HFFc6 (cell line): Measurements from ENCODE around the gene NR5A2. TPM values are rescaled to one million over a fixed set of nuclear protein-coding genes. Genes with fewer than 3 reads are reported as not detected.

Source experiments
- DNase-seq: peaks from one replicate; pipeline ENCODE4 v3.0.0-alpha.2; 2018
- H3K27ac Mint-ChIP-seq: 2 replicates; pipeline ENCODE4 v1.8.0; 2020; ENCODE audit warnings: mild to moderate bottlenecking, mixed read lengths
- H3K27me3 Mint-ChIP-seq: 2 replicates; pipeline ENCODE4 v1.8.0; 2021; ENCODE audit warnings: mild to moderate bottlenecking, moderate library complexity, mixed read lengths; ENCODE audit not compliant: insufficient read depth
- H3K36me3 Mint-ChIP-seq: 2 replicates; pipeline ENCODE4 v1.8.0; 2021; ENCODE audit warnings: low read depth, mixed read lengths
- H3K4me1 Mint-ChIP-seq: 2 replicates; pipeline ENCODE4 v1.8.0; 2020; ENCODE audit warnings: low read depth, mixed read lengths
- H3K4me3 Mint-ChIP-seq: 2 replicates; pipeline ENCODE4 v1.8.0; 2020; ENCODE audit warnings: mild to moderate bottlenecking, moderate library complexity, mixed read lengths
- H3K9me3 Mint-ChIP-seq: 2 replicates; pipeline ENCODE4 v1.8.0; 2020; ENCODE audit warnings: mild to moderate bottlenecking, mixed read lengths
- CTCF ChIP-seq: fragments of 200-600 bp; sonication (generic); IDR thresholded peaks from 2 replicates; pipeline ENCODE4 v1.5.0; 2021; ENCODE audit warnings: antibody characterized with exemption, mild to moderate bottlenecking
- total RNA-seq, 6 experiments: library from RNA; stranded (reverse); fragmentation: NEBNext Ultra II Directional; extraction: Animal tissue kit (Norgen Biotek cat#: 25700); gene quantifications; 2 replicates in 1 of 6; 3 replicates in 5 of 6; pipeline ENCODE4 v1.2.3, GENCODE V29; 2021

NR5A2 gene
- total RNA-seq, 6 experiments from 2014 or later: 0.09 to 1.9 (median 0.97) TPM

GRCh38 chr1:200162877-200163276 lies 135.4 kb downstream of the NR5A2 start:
- H3K27me3 Mint-ChIP-seq: no peaks in the 10 kb centered on the region; the same call in 1 of the 2 replicates
- no peaks in the 10 kb centered on the region for H3K4me1 Mint-ChIP-seq

DNA sequence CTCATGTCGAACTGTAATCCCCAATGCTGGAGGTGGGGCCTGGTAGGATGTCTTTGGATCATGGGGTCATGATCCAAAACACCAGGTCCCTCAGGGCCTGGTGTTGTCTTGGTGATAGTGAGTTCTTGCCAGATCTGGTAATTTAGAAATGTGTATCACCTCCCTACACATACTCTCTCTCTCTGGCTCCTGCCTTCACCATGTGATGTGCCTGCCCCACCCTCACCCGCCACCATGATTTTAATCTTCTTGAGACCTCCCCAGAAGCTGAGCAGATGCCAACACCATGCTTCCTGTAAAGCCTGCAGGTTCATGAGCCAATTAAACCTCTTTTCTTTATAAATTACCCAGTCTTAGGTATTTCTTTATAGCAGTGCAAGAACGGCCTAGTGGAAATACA lies 136.4 kb downstream of the NR5A2 start:
- no peaks in the 10 kb centered on the region; the same call in 1 of the 2 replicates for H3K36me3 Mint-ChIP-seq
- no peaks in the 10 kb centered on the region for H3K9me3 Mint-ChIP-seq

More at GRCh38 chr1:200162877-200163276, 135.4 kb downstream of the NR5A2 start:
- no peak for TF ChIP-seq CTCF
- Mint-ChIP-seq H3K27ac (no peak overlapping the region), H3K9me3 (no peaks in the 10 kb centered on the region), H3K36me3 (no peaks in the 10 kb centered on the region; the same call in 1 of the 2 replicates), H3K4me3 (no peak overlapping the region)
- DNase-seq: no peak

GRCh38 chr1:200165493-200166220 lies 138.1 kb downstream of the NR5A2 start:
- Mint-ChIP-seq H3K4me1 (peaks cover 5% of the 10 kb centered on the region), H3K27me3 (no peaks in the 10 kb centered on the region; the same call in 1 of the 2 replicates), H3K4me3 (no peak overlapping the region), H3K36me3 (no peaks in the 10 kb centered on the region; the same call in 1 of the 2 replicates), H3K9me3 (no peaks in the 10 kb centered on the region), H3K27ac (no peak overlapping the region)
- DNase-seq: no peak
- TF ChIP-seq CTCF: no peak

More for the DNA sequence above, 136.4 kb downstream of the NR5A2 start:
- Mint-ChIP-seq H3K27ac (no peak overlapping the region), H3K4me1 (no peaks in the 10 kb centered on the region), H3K4me3 (no peak overlapping the region), H3K27me3 (no peaks in the 10 kb centered on the region; the same call in 1 of the 2 replicates)
- DNase-seq: no peak
- TF ChIP-seq CTCF: no peak

GRCh38 chr1:200166411-200166810 lies 138.9 kb downstream of the NR5A2 start:
- H3K9me3 Mint-ChIP-seq: no peaks in the 10 kb centered on the region
- H3K27me3 Mint-ChIP-seq: no peaks in the 10 kb centered on the region; the same call in 1 of the 2 replicates
- H3K36me3 Mint-ChIP-seq: no peaks in the 10 kb centered on the region; the same call in 1 of the 2 replicates

DNA sequence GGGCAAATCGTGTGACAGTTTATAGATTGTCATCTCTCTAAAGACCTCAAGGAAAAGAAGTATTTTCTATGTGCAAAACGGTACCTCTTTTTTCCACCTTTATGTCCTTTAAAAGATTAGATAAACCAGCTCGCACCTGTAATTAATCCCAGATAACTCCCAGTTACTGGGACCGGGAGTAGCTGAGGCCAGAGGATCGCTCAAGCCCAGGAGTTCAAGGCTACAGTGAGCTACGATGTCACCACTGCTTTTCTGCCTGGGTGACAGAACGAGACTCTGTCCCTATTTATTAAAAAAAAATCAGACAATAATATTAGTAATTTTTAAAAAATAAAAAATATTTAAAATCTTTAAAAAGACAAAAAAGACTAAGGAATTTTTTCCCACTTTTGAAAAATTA lies 141.4 kb downstream of the NR5A2 start:
- Mint-ChIP-seq H3K36me3 (no peaks in the 10 kb centered on the region; the same call in 1 of the 2 replicates), H3K4me3 (no peak overlapping the region), H3K4me1 (peaks cover 37% of the 10 kb centered on the region), H3K27me3 (no peaks in the 10 kb centered on the region; the same call in 1 of the 2 replicates), H3K27ac (no peak overlapping the region), H3K9me3 (no peaks in the 10 kb centered on the region)
- DNase-seq: no peak
- no peak for TF ChIP-seq CTCF

More at GRCh38 chr1:200166411-200166810, 138.9 kb downstream of the NR5A2 start:
- Mint-ChIP-seq H3K27ac (no peak overlapping the region), H3K4me1 (peaks cover 11% of the 10 kb centered on the region), H3K4me3 (no peak overlapping the region)
- no peak for DNase-seq
- TF ChIP-seq CTCF: no peak
